Panc1 (cell line): Measurements from ENCODE around the gene JADE3. TPM values are rescaled to one million over a fixed set of nuclear protein-coding genes. Genes with fewer than 3 reads are reported as not detected.
A peak's percentile ranks its signal among the peaks of the same experiment; 100 is the strongest.

Source experiments
- ATAC-seq: fragments of 200-7000 bp; cut with Tn5 transposase; 2 replicates; pipeline ENCODE4 v1.9.1; 2020; ENCODE audit warnings: mild to moderate bottlenecking, moderate library complexity
- BruUV-seq: library from RNA; stranded (reverse); fragments of 400-500 nt; replicated peaks from 2 replicates; lab custom pipeline; 2021; lab: Mats Ljungman, UMichigan
- CTCF ChIA-PET: fragments of 300-600 bp; sonication (Branson Sonifier 250); formaldehyde crosslinking; loops from one replicate; lab custom pipeline; 2022; ENCODE audit warnings: antibody characterized with exemption; lab: Charles Lee
- POLR2A ChIA-PET: fragments of 300-600 bp; sonication (Branson Sonifier 250); formaldehyde crosslinking; loops from one replicate; lab custom pipeline; 2022; ENCODE audit warnings: antibody characterized with exemption; lab: Charles Lee
- DNase-seq: peaks from one replicate; pipeline ENCODE4 v3.0.0-alpha.2; 2010; ENCODE audit warnings: low read depth, low spot score
- H3K27ac ChIP-seq: 2 replicates; pipeline ENCODE4 v1.5.1; 2011; ENCODE audit warnings: mild to moderate bottlenecking, low read length, inconsistent platforms
- H3K27me3 ChIP-seq: fragments of 200-500 bp; sonication (Bioruptor generic); 2 replicates; pipeline ENCODE4 v1.6.0; 2014; ENCODE audit warnings: low read length, inconsistent platforms; ENCODE audit not compliant: control insufficient read depth, insufficient read depth
- H3K36me3 ChIP-seq: fragments of 200-500 bp; sonication (Bioruptor generic); 2 replicates; pipeline ENCODE4 v1.5.1; 2014; ENCODE audit warnings: inconsistent platforms, mild to moderate bottlenecking, low read length, moderate library complexity; ENCODE audit not compliant: control insufficient read depth, insufficient read depth
- H3K4me1 ChIP-seq: 2 replicates; pipeline ENCODE4 v1.5.1; 2011; ENCODE audit warnings: inconsistent platforms, mild to moderate bottlenecking, low read length, moderate library complexity; ENCODE audit not compliant: control insufficient read depth, insufficient read depth
- H3K4me3 ChIP-seq, 2 experiments: 2 replicates each; pipeline ENCODE4 v1.5.1; 2011 to 2012; ENCODE audit warnings: low read depth in 2 of 2, low read length in 2 of 2, mild to moderate bottlenecking in 2 of 2, inconsistent platforms in 1 of 2, moderate library complexity in 1 of 2
- H3K9me3 ChIP-seq: fragments of 200-500 bp; sonication (Bioruptor generic); 2 replicates; pipeline ENCODE4 v1.5.1; 2014; ENCODE audit warnings: low read depth, mild to moderate bottlenecking, inconsistent platforms, low read length, moderate library complexity; ENCODE audit not compliant: control insufficient read depth, insufficient read depth
- CTCF ChIP-seq: fragments of 450-650 bp; IDR thresholded peaks from 2 replicates; pipeline ENCODE4 v1.5.1; 2017; ENCODE audit warnings: mild to moderate bottlenecking
- POLR2AphosphoS5 ChIP-seq: IDR thresholded peaks from 2 replicates; pipeline ENCODE4 v1.6.1; 2012; ENCODE audit warnings: mild to moderate bottlenecking, low read depth, low read length, moderate library complexity
- REST ChIP-seq, 2 experiments: IDR thresholded peaks; 2 replicates each; pipeline ENCODE4 v1.6.1; 2011 to 2012; ENCODE audit warnings: low read depth in 2 of 2, control low read depth in 1 of 2, low read length in 1 of 2, mild to moderate bottlenecking in 1 of 2, moderate library complexity in 1 of 2; ENCODE audit not compliant: insufficient read depth in 1 of 2
- SIN3A ChIP-seq: IDR thresholded peaks from 2 replicates; pipeline ENCODE4 v1.6.1; 2012; ENCODE audit warnings: low read depth, mild to moderate bottlenecking, low read length, moderate library complexity, borderline replicate concordance; ENCODE audit not compliant: insufficient read depth
- TCF7L2 ChIP-seq: IDR thresholded peaks from 2 replicates; pipeline ENCODE4 v1.6.1; 2011; ENCODE audit warnings: mild to moderate bottlenecking, low read depth, low read length, inconsistent platforms
- in situ Hi-C: cut with HindIII; loops from 2 replicates; pipeline ENCODE4 v1.10.0; 2016; ENCODE audit warnings: low sequenced_read_pairs, low pct_unique_long_range_greater_than_20kb
- intact Hi-C: fragments of 100-400 bp; cut with micrococcal nuclease; formaldehyde crosslinking; loops from one replicate; pipeline ENCODE4 v1.10.0; 2022; ENCODE audit not compliant: unreplicated experiment
- total RNA-seq: library from RNA; stranded (reverse); gene quantifications from one replicate; pipeline ENCODE4 v1.2.1, GENCODE V29; 2021; ENCODE audit not compliant: unreplicated experiment

Gene JADE3
- total RNA-seq, 1 experiment from 2014 or later = 22.2 TPM

GRCh38 chrX:46941341-46941740 lies 29.1 kb downstream of the JADE3 start:
- H3K9me3 ChIP-seq = no peaks in the 10 kb centered on the region
- TF ChIP-seq CTCF (no peak), REST (IDR thresholded peaks at IDR 0.05; ENCODE audit: insufficient read depth in 1 of 2, low read depth in 2 of 2, low read length in 1 of 2) (no peak)
- POLR2A ChIA-PET = no interaction called here
- H3K4me1 ChIP-seq = peaks cover 3% of the 10 kb centered on the region; the same call in 1 of the 2 replicates
- CTCF ChIA-PET = no interaction called here
- H3K4me3 ChIP-seq = no peak overlapping the region
- H3K27me3 ChIP-seq = no peaks in the 10 kb centered on the region
- H3K36me3 ChIP-seq = no peaks in the 10 kb centered on the region
- ATAC-seq (no peak), DNase-seq (no peak)
- intact Hi-C loops = no loop called here
- in situ Hi-C loops = no loop called here
- no TSS peak for BruUV-seq
- H3K27ac ChIP-seq = no peak overlapping the region

- Histone ChIP-seq H3K36me3 (no peaks in the 10 kb centered on the region), H3K4me1 (peaks cover 12% of the 10 kb centered on the region), H3K9me3 (no peaks in the 10 kb centered on the region), H3K27me3 (no peaks in the 10 kb centered on the region), H3K4me3 (peak overlapping the region in 1 of 2 experiments; percentile 4; a peak in 1 of 4 replicates), H3K27ac (no peak overlapping the region)
- ChIA-PET POLR2A (interaction anchor here (0.6 kb wide), 1 partner anchor 43 kb away, joined by 4 read pairs; no protein-coding TSS in a partner anchor), CTCF (no interaction called here)
- in situ Hi-C loops (no loop called here), intact Hi-C loops (no loop called here)
- TF ChIP-seq CTCF (no peak), REST (IDR thresholded peaks at IDR 0.05; ENCODE audit: insufficient read depth in 1 of 2, low read depth in 2 of 2, low read length in 1 of 2) (no peak), POLR2AphosphoS5 (no peak), SIN3A (no peak), TCF7L2 (no peak)
- ATAC-seq = peak; percentile 51; the same call in 1 of the 2 replicates
- BruUV-seq = no TSS peak
- DNase-seq = no peak
Observed at GRCh38 chrX:46953137-46953527, 40.9 kb downstream of the JADE3 start.
